ENCODE measurements around the gene GPHA2.

GRCh38 chr11:64911142-64911541, 24.6 kb downstream of the GPHA2 start:
- TF ChIP-seq ZNF274 (IDR thresholded peaks at IDR 0.05; ENCODE audit: low read depth, low read length) (no peak), YY1 (IDR thresholded peaks at IDR 0.05; ENCODE audit: insufficient read depth, insufficient read length) (no peak), SUZ12 (IDR thresholded peaks at IDR 0.05; ENCODE audit: extremely low read depth, insufficient read depth, insufficient read length) (no peak)

Measured in NT2/D1 (cell line).